Stimulated activated CD8-positive, alpha-beta memory T cell treated with anti-CD3 and anti-CD28 coated beads, Interleukin-15, amount 100 ng/mL, for 48 hours (primary cell): Measurements from ENCODE around the gene GALNT16.

Experiments
- DNase-seq, 2 donors: peaks; one replicate each; pipeline ENCODE4 v3.0.0-alpha.2; 2020; ENCODE audit warnings: low read depth in 2 of 2

Gene GALNT16

GRCh38 chr14:69404883-69405282 is 144.9 kb downstream of the GALNT16 start:
- no peak for DNase-seq

- no peak for DNase-seq
These were observed 145.8 kb downstream of the GALNT16 start for GRCh38 chr14:69405762-69406161.
